ENCODE results near the gene TAF1.
A peak's percentile ranks its signal among the peaks of the same experiment; 100 is the strongest.
"Not testable (repeated sequence)": the region's sequence is repeated elsewhere in the genome, so short reads cannot be mapped to it uniquely, and the experiment has no call there.

TAF1 gene

GRCh38 chrX:71367396-71367795, 1.2 kb downstream of the TAF1 start:
- Histone ChIP-seq H3K4me1 (ENCODE audit: insufficient read depth, low read length) (no peaks in the 10 kb centered on the region), H3K9ac (ENCODE audit: low read depth, low read length) (peak overlapping the region; percentile 91; the same call in 1 of the 2 replicates), H3K4me3 (ENCODE audit: low read length) (peak overlapping the region; percentile 88), H3K27me3 (ENCODE audit: insufficient read depth, low read length) (no peaks in the 10 kb centered on the region), H3K27ac (ENCODE audit: low read length) (no peak overlapping the region), H3K9me3 (ENCODE audit: insufficient read depth, low read depth, low read length) (no peaks in the 10 kb centered on the region), H3K36me3 (ENCODE audit: insufficient read depth, low read depth, low read length) (peaks cover 30% of the 10 kb centered on the region)

GRCh38 chrX:71372388-71372787, 6.2 kb downstream of the TAF1 start:
- no peaks in the 10 kb centered on the region for H3K9me3 ChIP-seq (ENCODE audit: insufficient read depth, low read depth, low read length)
- H3K9ac ChIP-seq (ENCODE audit: low read depth, low read length): no peak overlapping the region
- H3K36me3 ChIP-seq (ENCODE audit: insufficient read depth, low read depth, low read length): peaks cover 69% of the 10 kb centered on the region
- no peaks in the 10 kb centered on the region for H3K27me3 ChIP-seq (ENCODE audit: insufficient read depth, low read length)
- no peaks in the 10 kb centered on the region for H3K4me1 ChIP-seq (ENCODE audit: insufficient read depth, low read length)
- no peak overlapping the region for H3K27ac ChIP-seq (ENCODE audit: low read length)
- H3K4me3 ChIP-seq (ENCODE audit: low read length): no peak overlapping the region

- Histone ChIP-seq H3K27me3 (ENCODE audit: insufficient read depth, low read length) (no peaks in the 10 kb centered on the region), H3K9ac (ENCODE audit: low read depth, low read length) (no peak overlapping the region), H3K36me3 (ENCODE audit: insufficient read depth, low read depth, low read length) (peaks cover 80% of the 10 kb centered on the region), H3K4me1 (ENCODE audit: insufficient read depth, low read length) (no peaks in the 10 kb centered on the region), H3K4me3 (ENCODE audit: low read length) (no peak overlapping the region), H3K27ac (ENCODE audit: low read length) (no peak overlapping the region), H3K9me3 (ENCODE audit: insufficient read depth, low read depth, low read length) (no peaks in the 10 kb centered on the region)
Observed at GRCh38 chrX:71378732-71379131, 12.6 kb downstream of the TAF1 start.

- not testable (repeated sequence) for H3K9me3 ChIP-seq (ENCODE audit: insufficient read depth, low read depth, low read length); H3K4me1 ChIP-seq (ENCODE audit: insufficient read depth, low read length); H3K27me3 ChIP-seq (ENCODE audit: insufficient read depth, low read length); H3K9ac ChIP-seq (ENCODE audit: low read depth, low read length); H3K27ac ChIP-seq (ENCODE audit: low read length); H3K4me3 ChIP-seq (ENCODE audit: low read length)
- peaks cover 90% of the 10 kb centered on the region for H3K36me3 ChIP-seq (ENCODE audit: insufficient read depth, low read depth, low read length)
Observed at GRCh38 chrX:71391725-71392124, 25.6 kb downstream of the TAF1 start.

- no peak overlapping the region for H3K27ac ChIP-seq (ENCODE audit: low read length)
- H3K4me3 ChIP-seq (ENCODE audit: low read length): no peak overlapping the region
- no peak overlapping the region for H3K9ac ChIP-seq (ENCODE audit: low read depth, low read length)
- H3K9me3 ChIP-seq (ENCODE audit: insufficient read depth, low read depth, low read length): no peaks in the 10 kb centered on the region
- no peaks in the 10 kb centered on the region for H3K27me3 ChIP-seq (ENCODE audit: insufficient read depth, low read length)
- H3K36me3 ChIP-seq (ENCODE audit: insufficient read depth, low read depth, low read length): peaks cover 93% of the 10 kb centered on the region
- no peaks in the 10 kb centered on the region for H3K4me1 ChIP-seq (ENCODE audit: insufficient read depth, low read length)
Observed at GRCh38 chrX:71393919-71394318, 27.8 kb downstream of the TAF1 start.

GRCh38 chrX:71396576-71396975, 30.4 kb downstream of the TAF1 start:
- no peaks in the 10 kb centered on the region for H3K9me3 ChIP-seq (ENCODE audit: insufficient read depth, low read depth, low read length)
- peaks cover 89% of the 10 kb centered on the region for H3K36me3 ChIP-seq (ENCODE audit: insufficient read depth, low read depth, low read length)
- no peaks in the 10 kb centered on the region for H3K27me3 ChIP-seq (ENCODE audit: insufficient read depth, low read length)
- no peak overlapping the region for H3K4me3 ChIP-seq (ENCODE audit: low read length)
- no peaks in the 10 kb centered on the region for H3K4me1 ChIP-seq (ENCODE audit: insufficient read depth, low read length)
- H3K9ac ChIP-seq (ENCODE audit: low read depth, low read length): no peak overlapping the region
- H3K27ac ChIP-seq (ENCODE audit: low read length): no peak overlapping the region

- H3K4me1 ChIP-seq (ENCODE audit: insufficient read depth, low read length): no peaks in the 10 kb centered on the region
- no peak overlapping the region for H3K27ac ChIP-seq (ENCODE audit: low read length)
- H3K9me3 ChIP-seq (ENCODE audit: insufficient read depth, low read depth, low read length): no peaks in the 10 kb centered on the region
- H3K36me3 ChIP-seq (ENCODE audit: insufficient read depth, low read depth, low read length): peaks cover 68% of the 10 kb centered on the region
- no peak overlapping the region for H3K9ac ChIP-seq (ENCODE audit: low read depth, low read length)
- no peak overlapping the region for H3K4me3 ChIP-seq (ENCODE audit: low read length)
- H3K27me3 ChIP-seq (ENCODE audit: insufficient read depth, low read length): no peaks in the 10 kb centered on the region
Observed at GRCh38 chrX:71400710-71401109, 34.6 kb downstream of the TAF1 start.

GRCh38 chrX:71416260-71416659, 50.1 kb downstream of the TAF1 start:
- H3K27me3 ChIP-seq (ENCODE audit: insufficient read depth, low read length); H3K27ac ChIP-seq (ENCODE audit: low read length); H3K4me3 ChIP-seq (ENCODE audit: low read length); H3K9me3 ChIP-seq (ENCODE audit: insufficient read depth, low read depth, low read length); H3K4me1 ChIP-seq (ENCODE audit: insufficient read depth, low read length); H3K9ac ChIP-seq (ENCODE audit: low read depth, low read length): not testable (repeated sequence)
- peaks cover 37% of the 10 kb centered on the region for H3K36me3 ChIP-seq (ENCODE audit: insufficient read depth, low read depth, low read length)

- Histone ChIP-seq H3K27me3 (ENCODE audit: insufficient read depth, low read length) (no peaks in the 10 kb centered on the region), H3K27ac (ENCODE audit: low read length) (no peak overlapping the region), H3K36me3 (ENCODE audit: insufficient read depth, low read depth, low read length) (peaks cover 51% of the 10 kb centered on the region), H3K9ac (ENCODE audit: low read depth, low read length) (no peak overlapping the region), H3K4me3 (ENCODE audit: low read length) (no peak overlapping the region), H3K4me1 (ENCODE audit: insufficient read depth, low read length) (no peaks in the 10 kb centered on the region), H3K9me3 (ENCODE audit: insufficient read depth, low read depth, low read length) (no peaks in the 10 kb centered on the region)
Observed at GRCh38 chrX:71420686-71421085, 54.5 kb downstream of the TAF1 start.

- Histone ChIP-seq H3K9me3 (ENCODE audit: insufficient read depth, low read depth, low read length) (no peaks in the 10 kb centered on the region), H3K4me3 (ENCODE audit: low read length) (no peak overlapping the region), H3K36me3 (ENCODE audit: insufficient read depth, low read depth, low read length) (peaks cover 26% of the 10 kb centered on the region; the same call in 1 of the 2 replicates), H3K27me3 (ENCODE audit: insufficient read depth, low read length) (no peaks in the 10 kb centered on the region), H3K9ac (ENCODE audit: low read depth, low read length) (no peak overlapping the region), H3K27ac (ENCODE audit: low read length) (no peak overlapping the region), H3K4me1 (ENCODE audit: insufficient read depth, low read length) (no peaks in the 10 kb centered on the region)
Observed at GRCh38 chrX:71432733-71433132, 66.6 kb downstream of the TAF1 start.

- no peak overlapping the region for H3K9ac ChIP-seq (ENCODE audit: low read depth, low read length)
- H3K27me3 ChIP-seq (ENCODE audit: insufficient read depth, low read length): no peaks in the 10 kb centered on the region
- peaks cover 15% of the 10 kb centered on the region; the same call in 1 of the 2 replicates for H3K36me3 ChIP-seq (ENCODE audit: insufficient read depth, low read depth, low read length)
- no peak overlapping the region for H3K4me3 ChIP-seq (ENCODE audit: low read length)
- H3K9me3 ChIP-seq (ENCODE audit: insufficient read depth, low read depth, low read length): no peaks in the 10 kb centered on the region
- H3K27ac ChIP-seq (ENCODE audit: low read length): no peak overlapping the region
- H3K4me1 ChIP-seq (ENCODE audit: insufficient read depth, low read length): no peaks in the 10 kb centered on the region
Observed at GRCh38 chrX:71438750-71439149, 72.6 kb downstream of the TAF1 start.

GRCh38 chrX:71439420-71439819, 73.3 kb downstream of the TAF1 start:
- no peak overlapping the region for H3K9ac ChIP-seq (ENCODE audit: low read depth, low read length)
- no peak overlapping the region for H3K27ac ChIP-seq (ENCODE audit: low read length)
- H3K36me3 ChIP-seq (ENCODE audit: insufficient read depth, low read depth, low read length): peaks cover 14% of the 10 kb centered on the region; the same call in 1 of the 2 replicates
- H3K9me3 ChIP-seq (ENCODE audit: insufficient read depth, low read depth, low read length): no peaks in the 10 kb centered on the region
- no peaks in the 10 kb centered on the region for H3K27me3 ChIP-seq (ENCODE audit: insufficient read depth, low read length)
- no peaks in the 10 kb centered on the region for H3K4me1 ChIP-seq (ENCODE audit: insufficient read depth, low read length)
- H3K4me3 ChIP-seq (ENCODE audit: low read length): no peak overlapping the region

GRCh38 chrX:71439896-71440295, 73.7 kb downstream of the TAF1 start:
- H3K9ac ChIP-seq (ENCODE audit: low read depth, low read length): no peak overlapping the region
- H3K4me1 ChIP-seq (ENCODE audit: insufficient read depth, low read length): no peaks in the 10 kb centered on the region
- no peaks in the 10 kb centered on the region for H3K9me3 ChIP-seq (ENCODE audit: insufficient read depth, low read depth, low read length)
- no peaks in the 10 kb centered on the region for H3K27me3 ChIP-seq (ENCODE audit: insufficient read depth, low read length)
- H3K4me3 ChIP-seq (ENCODE audit: low read length): no peak overlapping the region
- H3K36me3 ChIP-seq (ENCODE audit: insufficient read depth, low read depth, low read length): peaks cover 11% of the 10 kb centered on the region; the same call in 1 of the 2 replicates
- H3K27ac ChIP-seq (ENCODE audit: low read length): no peak overlapping the region

Data from iPS-20b (cell line).